ENCODE data around the gene VWA7. TPM values are rescaled to one million over a fixed set of nuclear protein-coding genes. Genes with fewer than 3 reads are reported as not detected.

VWA7 gene
- total RNA-seq, 2 donors from 2014 or later: 0.68 to 0.78 TPM

DNA sequence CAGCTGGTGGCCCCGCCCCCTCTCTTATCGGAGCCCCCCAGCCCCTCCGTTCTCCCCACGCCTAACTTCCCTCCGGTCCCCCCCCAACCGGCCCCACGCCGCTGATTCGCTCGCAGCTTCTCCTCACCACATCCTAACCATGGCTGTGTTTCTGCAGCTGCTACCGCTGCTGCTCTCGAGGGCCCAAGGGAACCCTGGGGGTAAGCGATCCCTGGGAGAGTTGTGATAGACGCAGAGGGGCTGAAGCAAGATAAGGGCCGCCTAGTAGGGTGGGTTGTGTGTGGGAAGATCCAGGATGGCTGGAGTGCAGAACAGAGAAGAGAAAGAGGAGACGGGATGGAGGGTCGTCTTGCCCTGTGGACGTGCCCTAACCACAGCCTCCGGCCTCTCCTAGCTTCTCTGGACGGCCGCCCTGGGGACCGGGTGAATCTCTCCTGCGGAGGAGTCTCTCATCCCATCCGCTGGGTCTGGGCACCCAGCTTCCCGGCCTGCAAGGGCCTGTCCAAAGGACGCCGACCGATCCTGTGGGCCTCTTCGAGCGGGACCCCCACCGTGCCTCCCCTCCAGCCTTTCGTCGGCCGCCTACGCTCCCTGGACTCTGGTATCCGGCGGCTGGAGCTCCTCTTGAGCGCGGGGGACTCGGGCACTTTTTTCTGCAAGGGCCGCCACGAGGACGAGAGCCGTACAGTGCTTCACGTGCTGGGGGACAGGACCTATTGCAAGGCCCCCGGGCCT, 53.7 kb downstream of the VWA7 start, which contains the start of gene MPIG6B:
MPIG6B (plus strand) TSS at position 129 of the 735 bp plus-strand sequence; CDS start at position 140, 11 bp downstream.
- H3K27me3 ChIP-seq (replicated peaks; ENCODE audit: insufficient read depth): no peaks in the 10 kb centered on the region
- H3K36me3 ChIP-seq: peaks cover 26% of the 10 kb centered on the region
- no peak for TF ChIP-seq CTCF (IDR thresholded peaks at IDR 0.05)
- H3K27ac ChIP-seq: no peak within 1 kb of the TSS
- H3K4me3 ChIP-seq: no peak within 1 kb of the TSS
- H3K9me3 ChIP-seq: no peaks in the 10 kb centered on the region
- DNase-seq (ENCODE audit: low spot score): no peak
- ATAC-seq (ENCODE audit: insufficient number of reproducible peaks, low FRiP score, low read depth): no peak
- H3K4me1 ChIP-seq (ENCODE audit: control insufficient read depth in 1 of 2, low read depth in 2 of 2): peaks cover 8 to 15% of the 10 kb centered on the region in 2 donors

- Histone ChIP-seq H3K4me3 (no peak overlapping the region), H3K27ac (no peak overlapping the region), H3K27me3 (replicated peaks; ENCODE audit: insufficient read depth) (no peaks in the 10 kb centered on the region), H3K9me3 (no peaks in the 10 kb centered on the region), H3K36me3 (peaks cover 17% of the 10 kb centered on the region), H3K4me1 (ENCODE audit: control insufficient read depth in 1 of 2, low read depth in 2 of 2) (peaks cover 0 to 3% of the 10 kb centered on the region in 2 donors)
- no peak for DNase-seq (ENCODE audit: low spot score)
- TF ChIP-seq CTCF (IDR thresholded peaks at IDR 0.05): no peak
- ATAC-seq (ENCODE audit: insufficient number of reproducible peaks, low FRiP score, low read depth): no peak
These were observed 55.0 kb downstream of the VWA7 start for GRCh38 chr6:31722173-31722572.

- peaks cover 10% of the 10 kb centered on the region for H3K36me3 ChIP-seq
- no peaks in the 10 kb centered on the region for H3K4me1 ChIP-seq (ENCODE audit: control insufficient read depth in 1 of 2, low read depth in 2 of 2)
- H3K4me3 ChIP-seq: no peak within 1 kb of the TSS
- no peak for ATAC-seq (ENCODE audit: insufficient number of reproducible peaks, low FRiP score, low read depth)
- no peaks in the 10 kb centered on the region for H3K9me3 ChIP-seq
- H3K27ac ChIP-seq: no peak within 1 kb of the TSS
- H3K27me3 ChIP-seq (replicated peaks; ENCODE audit: insufficient read depth): no peaks in the 10 kb centered on the region
- TF ChIP-seq CTCF (IDR thresholded peaks at IDR 0.05): no peak
- DNase-seq (ENCODE audit: low spot score): no peak
These were observed 55.6 kb downstream of the VWA7 start, which contains the start of gene LY6G6C for GRCh38 chr6:31721351-31722020. Gene LY6G6C, minus strand, starts transcription at chr6:31721746. Its CDS starts 67 bp downstream, at chr6:31721679.

GRCh38 chr6:31720196-31720770, 56.8 kb downstream of the VWA7 start:
- no peak overlapping the region for H3K27ac ChIP-seq
- TF ChIP-seq CTCF (IDR thresholded peaks at IDR 0.05): no peak
- no peaks in the 10 kb centered on the region for H3K36me3 ChIP-seq
- H3K9me3 ChIP-seq: no peaks in the 10 kb centered on the region
- DNase-seq (ENCODE audit: low spot score) (no peak), ATAC-seq (ENCODE audit: insufficient number of reproducible peaks, low FRiP score, low read depth) (no peak)
- no peaks in the 10 kb centered on the region for H3K4me1 ChIP-seq (ENCODE audit: control insufficient read depth in 1 of 2, low read depth in 2 of 2)
- H3K27me3 ChIP-seq (replicated peaks; ENCODE audit: insufficient read depth): no peaks in the 10 kb centered on the region
- H3K4me3 ChIP-seq: no peak overlapping the region

GRCh38 chr6:31719001-31719400, 58.1 kb downstream of the VWA7 start:
- no peaks in the 10 kb centered on the region for H3K27me3 ChIP-seq (replicated peaks; ENCODE audit: insufficient read depth)
- no peaks in the 10 kb centered on the region for H3K4me1 ChIP-seq (ENCODE audit: control insufficient read depth in 1 of 2, low read depth in 2 of 2)
- no peaks in the 10 kb centered on the region for H3K36me3 ChIP-seq
- H3K9me3 ChIP-seq: no peaks in the 10 kb centered on the region
- no peak overlapping the region for H3K27ac ChIP-seq
- DNase-seq (ENCODE audit: low spot score) (no peak), ATAC-seq (ENCODE audit: insufficient number of reproducible peaks, low FRiP score, low read depth) (no peak)
- TF ChIP-seq CTCF (IDR thresholded peaks at IDR 0.05): no peak
- H3K4me3 ChIP-seq: no peak overlapping the region
